H1 (cell line): ENCODE measurements around the gene DHCR24.

Source experiments
- NANOG ChIP-seq: IDR thresholded peaks from 2 replicates; pipeline ENCODE4 v1.6.1; 2011; ENCODE audit warnings: low read length, low read depth, mild to moderate bottlenecking, inconsistent platforms; ENCODE audit not compliant: insufficient read depth, poor library complexity, severe bottlenecking
- RXRA ChIP-seq: IDR thresholded peaks from 2 replicates; pipeline ENCODE4 v1.6.1; 2011; ENCODE audit warnings: low read depth, mild to moderate bottlenecking, low read length, moderate library complexity; ENCODE audit not compliant: insufficient read depth
- TF ChIP-seq, protein P1 (sequence below): IDR thresholded peaks from 2 replicates; pipeline ENCODE4 v1.6.1; 2012; ENCODE audit warnings: inconsistent platforms

GRCh38 chr1:54859700-54860391 is 27.1 kb downstream of the DHCR24 start:
- no peak for TF ChIP-seq NANOG
- no peak for TF ChIP-seq RXRA
- TF ChIP-seq, protein P1, sequence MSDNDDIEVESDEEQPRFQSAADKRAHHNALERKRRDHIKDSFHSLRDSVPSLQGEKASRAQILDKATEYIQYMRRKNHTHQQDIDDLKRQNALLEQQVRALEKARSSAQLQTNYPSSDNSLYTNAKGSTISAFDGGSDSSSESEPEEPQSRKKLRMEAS: no peak
